Pancreas (tissue), 10 donors: ENCODE measurements around the gene LRCOL1. TPM values are rescaled to one million over a fixed set of nuclear protein-coding genes. Genes with fewer than 3 reads are reported as not detected.

Experiments used
- ATAC-seq, 4 donors: fragments of 200-7000 bp; cut with Tn5 transposase; one replicate each; pipeline versions ENCODE4 v1.8.0 to v1.9.1; 2020; ENCODE audit warnings: mild to moderate bottlenecking in 4 of 4, moderate library complexity in 4 of 4
- DNase-seq, 6 donors: peaks; one replicate each; pipeline ENCODE4 v3.0.0-alpha.2; 2020
- FAIRE-seq: peaks from 2 replicates; lab custom pipeline; 2012; peaks lifted over from hg19 to GRCh38; lab: Jason Lieb, UNC
- H3K27ac ChIP-seq, 4 donors: fragments of 200-600 bp; sonication (generic); 1 replicate in 3 of 4; 2 replicates in 1 of 4; pipeline versions ENCODE4 v1.5.0 to v1.8.0; 2020
- H3K27me3 ChIP-seq, 4 donors: fragments of 200-600 bp; one replicate each; pipeline ENCODE4 v1.8.0; 2021
- H3K36me3 ChIP-seq, 3 donors: fragments of 200-600 bp; sonication (generic) in 1 of 3; one replicate each; pipeline versions ENCODE4 v1.5.0 to v1.8.0; 2020 to 2021
- H3K4me1 ChIP-seq, 3 donors: fragments of 200-600 bp; one replicate each; pipeline ENCODE4 v1.8.0; 2021
- H3K4me3 ChIP-seq, 4 donors: fragments of 200-600 bp; sonication (generic) in 2 of 4; one replicate each; pipeline versions ENCODE4 v1.5.0 to v1.8.0; 2020 to 2021
- H3K9me3 ChIP-seq, 4 donors: fragments of 200-600 bp; one replicate each; pipeline ENCODE4 v1.8.0; 2021
- WGBS, 2 donors: extraction: QIAGEN DNeasy Blood & Tissue Kit; methylation state at CpG; one replicate each; pipeline ENCODE4 v1.1.7; 2013; 5-methylcytosine and 5-hydroxymethylcytosine counted together
- intact Hi-C, 3 donors: fragments of 100-400 bp; cut with DNase I; formaldehyde crosslinking; loops; one replicate each; pipeline versions ENCODE4 v1.11.1 to v1.14.2; 2022
- polyA plus RNA-seq, 2 donors: library from polyadenylated mRNA; stranded (reverse); fragments of 200-250 nt; gene quantifications; one replicate each; pipeline ENCODE4 v1.2.3, GENCODE V29; 2013
- total RNA-seq, 6 donors: library from RNA; stranded (reverse); fragmentation: NEBNext Ultra II Directional in 4 of 6; extraction: Animal tissue kit (Norgen Biotek cat#: 25700) in 4 of 6; gene quantifications; one replicate each; pipeline versions ENCODE4 v1.2.1 to v1.2.4, GENCODE V29; 2021 to 2023
- TF ChIP-seq, protein P1 (sequence below), 4 donors: fragments of 200-600 bp; sonication (generic) in 3 of 4; IDR thresholded peaks; one replicate each; pipeline versions ENCODE4 v1.5.0 to v1.8.0; 2021; ENCODE audit warnings: antibody characterized with exemption in 4 of 4
- donor health status: healthy with polysubstance abuse.
- donor health status: DM: no; HTN: no; CAD: no; lungs with moderate emphysema.
- donor health status: DM: no; HTN: no; CAD: no.
- donor health status: control.
- donor health status: control.
- donor health status: Bipolar disorder and iron deficiency.
- donor health status: DM: yes; HTN: yes; CAD: no.
- donor health status: DM: no; HTN: no; CAD: no.
- donor health status: DM: no; HTN: no; CAD: no.
- donor health status: DM: yes; HTN: yes; CAD: no.

Gene LRCOL1
- total and polyA plus RNA-seq, 8 donors, result 0.21 TPM; not detected in 7

- no peak for ATAC-seq
- Histone ChIP-seq H3K36me3 (peaks cover 2 to 13% (median 4%) of the 10 kb centered on the region in 3 donors), H3K9me3 (no peaks in the 10 kb centered on the region), H3K4me3 (no peak overlapping the region), H3K27me3 (no peaks in the 10 kb centered on the region), H3K27ac (no peak overlapping the region), H3K4me1 (no peaks in the 10 kb centered on the region)
- intact Hi-C loops, result no loop called here
- TF ChIP-seq, protein P1, sequence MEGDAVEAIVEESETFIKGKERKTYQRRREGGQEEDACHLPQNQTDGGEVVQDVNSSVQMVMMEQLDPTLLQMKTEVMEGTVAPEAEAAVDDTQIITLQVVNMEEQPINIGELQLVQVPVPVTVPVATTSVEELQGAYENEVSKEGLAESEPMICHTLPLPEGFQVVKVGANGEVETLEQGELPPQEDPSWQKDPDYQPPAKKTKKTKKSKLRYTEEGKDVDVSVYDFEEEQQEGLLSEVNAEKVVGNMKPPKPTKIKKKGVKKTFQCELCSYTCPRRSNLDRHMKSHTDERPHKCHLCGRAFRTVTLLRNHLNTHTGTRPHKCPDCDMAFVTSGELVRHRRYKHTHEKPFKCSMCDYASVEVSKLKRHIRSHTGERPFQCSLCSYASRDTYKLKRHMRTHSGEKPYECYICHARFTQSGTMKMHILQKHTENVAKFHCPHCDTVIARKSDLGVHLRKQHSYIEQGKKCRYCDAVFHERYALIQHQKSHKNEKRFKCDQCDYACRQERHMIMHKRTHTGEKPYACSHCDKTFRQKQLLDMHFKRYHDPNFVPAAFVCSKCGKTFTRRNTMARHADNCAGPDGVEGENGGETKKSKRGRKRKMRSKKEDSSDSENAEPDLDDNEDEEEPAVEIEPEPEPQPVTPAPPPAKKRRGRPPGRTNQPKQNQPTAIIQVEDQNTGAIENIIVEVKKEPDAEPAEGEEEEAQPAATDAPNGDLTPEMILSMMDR (IDR thresholded peaks at IDR 0.05), result no peak
- DNase-seq, result no peak
- 92 to 96% methylated on average over 11 of the region's 11 CpGs for WGBS, 2 donors
- FAIRE-seq, result no peak
Observed at GRCh38 chr12:132578118-132578517, 32.3 kb downstream of the LRCOL1 start.

DNA sequence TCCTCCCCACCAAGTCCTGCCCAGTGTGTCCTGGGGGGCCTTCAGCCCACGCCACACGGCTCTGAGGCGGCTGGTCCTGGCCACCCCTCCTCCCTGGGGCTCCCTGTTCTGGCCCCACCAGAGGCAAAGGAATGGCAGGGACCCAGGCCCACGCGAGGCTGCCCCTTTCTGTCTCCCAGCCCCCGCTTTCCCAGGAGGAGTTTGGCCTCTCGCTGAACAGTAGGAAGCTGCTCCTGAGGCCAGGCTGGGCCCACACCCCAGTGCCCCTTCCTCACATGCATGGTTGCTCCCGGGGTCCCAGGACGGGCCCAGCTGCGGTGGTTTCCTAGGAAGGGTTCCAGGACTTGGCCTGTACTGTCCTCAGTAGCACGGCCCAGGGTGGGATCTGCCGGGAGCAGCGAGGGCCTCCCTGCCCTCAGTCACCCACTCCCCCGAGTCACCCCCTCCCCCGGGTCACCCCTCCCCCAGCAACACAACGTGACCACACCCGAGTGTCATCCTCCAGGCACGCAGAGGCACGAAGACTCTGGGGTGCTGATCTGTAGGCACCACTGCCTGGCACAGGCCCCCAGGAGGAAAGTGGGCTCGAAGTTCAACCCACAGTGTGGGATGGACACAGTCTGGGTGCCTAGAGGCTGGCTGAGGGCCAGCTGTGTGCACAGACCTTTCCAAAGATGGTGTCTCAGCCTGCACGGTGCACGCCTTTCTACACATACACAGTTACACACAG, 33.0 kb downstream of the LRCOL1 start:
- Histone ChIP-seq H3K36me3 (peaks cover 2 to 13% (median 4%) of the 10 kb centered on the region in 3 donors), H3K27ac (no peak overlapping the region), H3K9me3 (no peaks in the 10 kb centered on the region), H3K27me3 (no peaks in the 10 kb centered on the region), H3K4me3 (no peak overlapping the region), H3K4me1 (no peaks in the 10 kb centered on the region)
- TF ChIP-seq, protein P1 (IDR thresholded peaks at IDR 0.05), result no peak
- ATAC-seq (no peak), DNase-seq (peak in 1 of 6 donors; percentile 71), FAIRE-seq (no peak)
- intact Hi-C loops, result no loop called here
- WGBS, 2 donors, result 93 to 94% methylated on average over 22 of the region's 22 CpGs

DNA sequence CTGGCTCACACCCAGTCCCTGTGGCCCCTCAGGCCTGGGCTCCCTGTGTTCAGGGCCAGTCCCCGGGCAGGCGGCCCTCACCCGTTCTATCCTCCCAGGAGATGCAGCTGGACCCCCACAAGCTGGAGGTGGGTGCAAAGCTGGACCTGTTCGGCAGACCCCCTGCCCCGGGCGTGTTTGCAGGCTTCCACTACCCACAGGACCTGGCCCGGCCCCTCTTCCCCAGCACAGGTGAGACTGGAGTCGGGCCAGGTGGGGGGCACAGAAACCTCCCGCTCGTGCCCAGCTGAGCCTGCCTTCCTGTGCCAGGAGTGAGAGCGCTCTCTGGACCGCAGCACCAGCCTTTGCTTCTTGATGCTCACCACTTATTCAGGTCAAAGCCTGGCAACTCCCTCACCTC, 33.7 kb downstream of the LRCOL1 start:
- ATAC-seq (no peak), DNase-seq (peak in 1 of 6 donors; percentile 79), FAIRE-seq (no peak)
- intact Hi-C loops, result no loop called here
- TF ChIP-seq, protein P1 (IDR thresholded peaks at IDR 0.05), result no peak
- peaks cover 2 to 13% (median 4%) of the 10 kb centered on the region in 3 donors for H3K36me3 ChIP-seq
- no peak overlapping the region for H3K27ac ChIP-seq
- H3K4me3 ChIP-seq, result no peak overlapping the region
- H3K27me3 ChIP-seq, result no peaks in the 10 kb centered on the region
- WGBS, 2 donors, result 95 to 97% methylated on average over 12 of the region's 12 CpGs
- no peaks in the 10 kb centered on the region for H3K4me1 ChIP-seq
- H3K9me3 ChIP-seq, result no peaks in the 10 kb centered on the region

GRCh38 chr12:132575661-132576060, 34.7 kb downstream of the LRCOL1 start:
- TF ChIP-seq, protein P1 (IDR thresholded peaks at IDR 0.05), result no peak
- DNase-seq, result peak in 1 of 6 donors; percentile 62
- no peaks in the 10 kb centered on the region for H3K27me3 ChIP-seq

More at GRCh38 chr12:132575661-132576060, 34.7 kb downstream of the LRCOL1 start:
- Histone ChIP-seq H3K36me3 (peaks cover 2 to 13% (median 4%) of the 10 kb centered on the region in 3 donors), H3K4me3 (no peak overlapping the region), H3K27ac (no peak overlapping the region), H3K9me3 (no peaks in the 10 kb centered on the region), H3K4me1 (no peaks in the 10 kb centered on the region)
- intact Hi-C loops, result no loop called here
- WGBS, 2 donors, result 96 to 98% methylated on average over 11 of the region's 11 CpGs
- FAIRE-seq (no peak), ATAC-seq (no peak)
